ENCODE results near the gene SLC13A3.

The SLC13A3 gene

DNA sequence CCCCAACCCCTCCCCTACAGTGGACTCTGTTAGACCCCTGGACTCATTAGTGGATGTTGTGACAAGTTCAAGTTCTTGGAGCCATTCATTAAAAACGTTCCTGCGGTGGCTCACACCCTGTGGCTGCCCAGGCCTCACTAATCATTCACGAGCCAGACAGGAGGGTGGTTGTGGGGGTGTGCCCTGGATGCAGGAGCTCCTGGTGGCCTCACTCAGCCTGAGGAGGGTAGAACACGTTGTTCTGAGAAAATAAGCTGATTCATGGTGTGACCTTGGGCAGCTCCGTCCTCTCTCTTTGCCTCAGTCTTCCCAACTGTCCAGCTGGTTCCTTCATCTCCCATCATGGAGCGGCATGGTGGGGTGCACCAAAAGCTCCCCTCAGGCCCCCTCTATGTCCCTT is 16.7 kb downstream of the SLC13A3 start:
- no peak for DNase-seq

DNA sequence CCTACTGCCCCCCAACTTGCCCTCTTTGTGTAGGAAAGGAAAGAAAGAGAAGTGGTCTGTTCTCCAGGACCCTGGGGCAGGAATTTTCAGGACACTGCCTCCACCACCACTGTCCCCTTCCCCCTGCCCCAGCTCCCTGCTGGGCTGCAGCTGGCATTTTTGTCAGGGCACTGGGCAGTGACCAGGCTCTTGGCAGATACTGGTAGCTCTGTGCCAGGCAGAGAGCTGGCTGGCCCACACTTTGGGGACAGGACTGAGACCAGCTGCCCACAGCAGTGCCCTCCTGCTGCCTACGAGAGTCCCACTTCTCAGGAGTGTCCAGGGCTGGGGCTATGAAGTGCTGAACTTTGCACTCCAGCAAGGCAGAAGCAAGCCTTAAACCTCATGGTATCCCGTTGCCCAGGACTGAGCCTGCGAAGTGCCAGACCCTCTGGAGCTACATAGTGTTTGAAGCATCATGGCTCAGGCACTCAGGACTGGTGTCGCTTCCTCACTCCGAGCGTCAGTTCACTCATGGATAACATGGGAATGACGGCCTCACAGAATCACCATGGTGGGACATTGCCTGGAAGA is 19.3 kb downstream of the SLC13A3 start:
- no peak for DNase-seq

DNA sequence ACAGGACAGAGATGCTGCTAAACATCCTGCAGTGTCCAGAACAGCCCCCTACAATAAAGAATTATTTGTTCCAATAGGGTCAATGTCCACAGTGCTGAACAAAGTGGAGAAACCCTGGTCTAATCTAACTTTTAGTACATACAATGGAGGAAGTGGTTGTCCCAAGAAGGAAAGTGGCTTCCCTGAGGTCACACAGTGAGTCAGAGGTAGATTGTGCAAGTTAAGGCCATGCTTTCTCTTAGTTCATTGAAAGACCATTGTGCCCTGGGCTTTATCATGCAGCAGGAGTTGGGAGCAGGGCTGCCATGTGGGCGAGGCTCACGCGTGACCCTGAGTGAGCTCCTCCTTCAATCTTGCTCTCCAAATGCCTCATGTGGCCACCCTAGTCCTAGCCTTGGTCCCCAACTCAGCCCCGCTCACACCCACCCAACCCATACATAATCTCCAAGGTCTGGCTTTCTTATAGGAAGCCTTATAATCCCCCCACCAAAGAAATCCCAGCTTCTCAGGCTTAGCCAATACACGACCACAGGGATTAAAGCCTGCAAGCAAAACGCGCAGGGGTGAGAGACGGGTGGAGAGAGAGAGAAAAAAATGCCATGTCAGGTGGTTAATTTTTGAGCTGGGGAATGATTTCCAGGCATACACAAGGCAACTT is 19.9 kb downstream of the SLC13A3 start:
- DNase-seq, result no peak

DNA sequence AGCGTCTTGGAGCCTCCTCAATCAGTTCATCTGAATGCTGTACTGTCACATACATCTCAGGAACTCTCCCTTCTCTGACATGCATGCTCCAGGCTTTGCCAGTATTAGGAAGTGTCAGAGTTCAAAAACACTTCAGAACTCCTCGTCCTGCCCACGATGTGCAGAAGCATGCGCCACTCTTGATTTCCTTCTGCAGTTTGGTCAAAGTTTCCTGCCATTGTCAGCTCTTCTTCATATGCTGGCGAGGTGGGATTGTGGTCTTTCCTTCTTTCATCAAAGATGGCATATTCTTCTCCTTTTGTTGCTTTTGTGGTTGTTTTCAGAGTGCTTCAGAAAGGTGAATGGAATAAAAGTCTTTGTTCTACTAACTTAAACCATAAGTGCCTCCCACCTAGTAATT is 21.0 kb downstream of the SLC13A3 start:
- DNase-seq, result no peak

DNA sequence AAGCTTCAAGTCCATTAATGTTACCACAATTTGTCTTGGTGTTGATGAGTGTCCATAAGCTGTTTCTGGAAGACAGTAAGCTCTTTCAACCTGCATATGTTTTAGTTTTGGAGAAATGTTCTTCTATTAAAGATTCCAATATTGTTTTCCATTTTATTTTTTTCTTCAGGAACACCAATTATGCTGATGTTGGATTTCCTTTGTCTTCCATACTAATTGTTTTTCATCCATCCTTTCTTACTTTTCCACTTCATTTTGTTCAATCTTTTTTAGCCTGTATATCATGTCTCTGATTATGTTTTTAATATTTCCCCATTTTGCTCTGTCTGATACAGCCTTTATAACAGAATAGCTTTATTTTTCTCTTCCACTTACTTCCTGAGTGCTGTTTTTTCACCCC is 21.9 kb downstream of the SLC13A3 start:
- no peak for DNase-seq

DNA sequence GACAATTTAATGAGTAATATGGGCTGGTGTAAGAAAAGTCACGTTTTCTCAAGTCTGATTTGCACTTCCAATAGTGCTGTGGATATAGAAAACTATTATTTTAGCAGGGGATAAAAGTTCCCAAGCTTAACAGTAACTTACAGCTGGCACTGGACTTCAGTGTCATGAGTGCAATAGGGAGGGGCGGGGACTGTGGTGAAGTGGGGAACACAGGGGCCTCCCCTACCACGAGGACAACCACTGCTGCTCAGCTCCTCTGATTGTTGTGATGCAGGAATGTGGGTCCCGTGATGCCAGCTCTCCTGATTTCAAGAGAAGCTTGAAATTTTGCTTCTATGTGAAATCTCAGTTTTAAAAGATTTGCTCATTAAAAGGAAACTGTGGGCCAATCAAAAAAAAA is 24.0 kb downstream of the SLC13A3 start:
- no peak for DNase-seq

DNA sequence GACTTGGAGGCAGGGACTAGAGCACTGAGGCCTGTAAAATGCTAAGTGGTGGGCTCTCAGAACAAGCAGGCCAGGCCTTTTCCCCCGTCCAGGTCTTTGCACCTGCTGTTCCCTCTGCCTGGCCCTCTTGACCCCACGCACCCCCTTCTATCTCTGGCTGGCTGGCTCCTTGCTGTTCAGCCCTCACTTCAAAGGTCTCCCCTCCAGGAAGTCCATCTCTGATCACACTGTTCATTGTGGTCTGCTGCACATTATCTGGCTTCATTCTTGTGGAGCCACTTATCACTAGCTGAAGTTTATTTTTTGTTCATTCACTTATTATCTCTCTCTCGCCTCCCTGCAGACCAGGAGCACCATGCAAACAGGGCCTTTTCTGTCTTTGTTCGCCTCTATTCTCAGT is 24.5 kb downstream of the SLC13A3 start:
- no peak for DNase-seq

DNA sequence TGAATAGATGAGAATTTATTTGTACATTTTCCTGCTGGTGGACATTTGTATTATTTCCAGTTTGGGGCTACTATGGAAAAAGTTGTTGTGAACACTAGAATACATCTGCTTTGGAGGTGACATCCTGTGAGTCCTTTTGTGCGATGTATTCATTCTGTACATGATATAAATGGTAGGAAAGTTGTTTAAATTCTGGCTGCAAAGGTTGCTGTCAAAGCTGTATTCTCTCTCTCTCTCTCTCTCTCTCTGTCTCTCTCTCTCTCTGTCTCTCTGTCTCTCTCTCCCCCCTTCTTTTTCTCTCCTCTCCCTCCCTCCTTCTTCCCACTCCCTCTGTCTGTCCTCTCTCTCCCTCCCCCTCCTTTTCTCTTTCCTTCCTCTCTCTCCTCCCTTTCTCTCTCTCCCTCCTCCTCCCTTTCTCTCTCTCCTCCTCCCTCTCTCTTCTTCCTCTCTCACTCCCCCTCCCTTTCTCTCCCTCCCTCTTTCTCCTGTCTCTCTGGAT is 25.3 kb downstream of the SLC13A3 start:
- DNase-seq, result no peak

DNA sequence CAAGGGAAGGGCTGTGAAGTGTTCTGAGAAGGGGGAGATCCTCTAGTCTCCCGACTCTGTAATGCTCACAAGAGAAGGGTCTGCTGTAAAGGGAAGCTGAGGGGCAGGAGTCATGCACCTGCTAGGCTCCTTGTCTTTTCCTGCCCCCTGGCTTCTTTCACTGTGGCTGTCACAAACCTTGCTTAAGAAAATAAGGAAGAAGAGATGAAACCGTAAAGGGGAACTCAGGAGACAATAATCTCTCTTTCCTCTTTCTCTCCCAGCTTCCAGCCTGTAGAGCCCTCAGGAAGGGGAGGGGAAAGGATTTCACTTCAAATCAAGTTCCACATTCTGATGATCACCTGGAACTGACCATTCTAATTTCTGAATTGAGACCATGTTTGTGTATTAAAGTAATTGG is 26.3 kb downstream of the SLC13A3 start:
- no peak for DNase-seq

DNA sequence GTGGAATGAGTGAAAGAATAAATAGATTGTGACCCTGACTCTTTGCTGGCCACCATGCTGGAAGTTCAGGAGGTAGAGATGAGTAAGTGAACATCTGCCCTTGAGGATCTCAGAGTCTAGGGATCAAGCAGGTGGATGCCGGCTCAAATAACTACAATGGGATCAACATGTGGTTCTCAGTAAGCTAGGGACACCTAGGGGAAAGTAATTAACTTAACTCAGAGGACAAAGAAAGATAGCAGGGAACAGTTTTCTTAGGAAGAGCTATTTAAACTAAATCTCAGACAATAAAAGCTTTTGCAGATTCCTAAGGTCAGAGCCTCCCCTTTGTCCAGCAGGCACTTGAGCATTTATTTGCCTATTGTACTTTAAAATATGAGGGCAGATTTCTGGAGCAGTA is 29.1 kb downstream of the SLC13A3 start:
- no peak for DNase-seq

DNA sequence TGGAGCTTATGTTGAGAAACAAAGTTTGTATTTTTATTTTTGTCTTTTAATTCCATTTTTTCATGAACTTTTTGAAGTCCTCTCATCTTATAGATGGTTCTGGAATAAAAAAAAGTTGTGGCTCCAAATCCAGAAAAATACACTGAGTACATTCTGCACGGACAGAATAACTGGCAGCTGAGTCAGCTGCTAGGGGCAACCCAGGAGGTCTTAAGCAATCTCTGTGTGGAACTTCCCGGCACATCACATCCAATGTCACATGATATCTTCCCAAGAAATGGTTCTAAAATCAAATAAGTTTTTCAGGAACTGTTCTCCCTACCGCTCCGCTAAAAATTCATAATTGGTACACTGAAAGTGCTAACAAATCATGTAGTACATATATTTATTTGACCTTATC is 29.8 kb downstream of the SLC13A3 start:
- no peak for DNase-seq

DNA sequence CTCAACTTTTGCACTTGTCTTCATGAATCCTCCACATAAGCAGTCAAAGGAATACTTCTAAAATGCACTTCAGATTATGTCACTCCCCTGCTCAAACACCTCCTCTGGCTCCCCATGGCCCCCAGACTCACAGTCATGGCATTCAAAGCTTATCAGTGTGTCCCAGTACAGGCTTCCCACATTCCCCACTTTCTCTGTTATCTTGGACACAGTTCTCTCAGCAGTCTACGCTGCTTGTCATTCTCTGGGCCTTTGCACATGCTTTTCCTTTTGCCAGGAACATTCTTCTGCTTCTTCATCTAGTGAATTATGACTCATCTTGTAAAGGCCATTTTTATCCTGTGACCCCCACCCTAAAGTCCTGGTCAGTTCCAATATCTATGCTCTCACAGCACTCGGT is 31.8 kb downstream of the SLC13A3 start:
- DNase-seq, result no peak

DNA sequence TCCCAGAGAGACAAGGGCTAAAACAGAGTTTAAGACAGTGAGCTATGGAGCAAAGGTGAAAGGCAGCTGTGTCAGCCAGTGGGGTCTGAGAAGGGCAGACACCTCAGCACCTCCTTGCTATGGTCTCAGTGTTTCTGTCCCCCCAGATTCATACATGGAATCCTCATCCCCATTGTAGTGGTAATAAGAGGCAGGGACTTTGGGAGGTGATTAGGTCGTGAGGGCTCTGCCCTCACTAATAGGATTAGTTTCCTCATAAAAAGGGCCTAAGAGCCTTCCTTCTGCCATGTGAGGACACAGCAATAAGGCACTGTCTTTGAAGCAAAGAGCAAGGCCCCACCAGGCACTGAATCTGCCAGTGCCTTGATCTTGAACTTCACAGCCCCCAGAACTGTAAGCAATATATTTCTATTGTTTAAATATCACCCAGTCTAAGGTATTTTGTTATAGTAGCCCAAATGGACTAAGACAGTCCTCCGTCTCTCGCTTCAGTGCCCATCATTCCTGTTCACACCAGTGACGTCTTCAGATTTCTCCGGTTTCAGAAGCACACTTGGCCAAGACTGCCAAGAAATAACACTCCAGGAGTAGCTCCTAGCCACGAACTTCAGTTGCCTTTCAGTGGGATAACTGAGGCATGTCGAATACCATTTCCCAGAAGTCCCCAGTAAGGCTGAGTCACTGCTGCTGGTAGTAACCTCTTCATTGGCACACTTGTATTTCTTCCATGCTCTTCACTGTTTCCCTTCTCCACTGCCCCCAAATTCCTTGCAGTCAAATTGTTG is 32.8 kb downstream of the SLC13A3 start:
- no peak for DNase-seq

DNA sequence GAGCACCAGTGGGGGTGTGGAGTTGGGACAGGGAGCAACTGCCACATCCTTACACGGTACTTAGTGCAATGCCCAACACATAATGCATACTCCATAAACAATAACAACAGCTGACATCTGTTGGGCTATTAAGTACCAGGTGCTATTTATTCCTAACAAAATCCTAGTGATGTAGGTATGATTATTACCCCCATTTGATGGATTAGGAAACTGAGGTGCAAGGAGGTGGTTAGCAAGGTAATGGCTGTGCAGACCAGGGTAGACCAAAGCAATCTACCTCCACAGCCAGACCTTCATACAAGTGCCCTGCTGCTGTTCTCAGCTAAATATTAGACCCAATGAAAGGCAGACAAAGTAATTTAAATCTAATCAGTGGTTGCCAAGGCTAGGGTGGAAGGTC is 36.8 kb downstream of the SLC13A3 start:
- DNase-seq, result no peak

DNA sequence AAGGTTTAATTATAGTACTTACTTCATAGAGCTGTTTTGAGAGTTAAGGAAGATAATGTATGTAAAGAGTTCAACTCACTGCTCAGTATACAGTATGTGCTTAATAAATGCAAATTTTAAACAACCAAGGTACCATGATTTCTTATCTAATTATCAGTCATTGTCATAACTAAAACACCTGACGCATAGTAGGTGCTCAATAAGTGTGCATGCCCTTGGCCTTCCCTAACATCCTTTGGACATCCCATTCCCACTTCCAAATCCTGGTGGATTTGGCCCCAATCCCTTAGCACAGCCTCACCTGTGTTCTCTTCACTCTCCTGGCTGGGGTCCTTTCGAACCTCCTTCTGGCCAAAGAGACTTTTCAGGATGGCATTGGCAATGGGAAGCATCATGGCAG is 41.1 kb downstream of the SLC13A3 start:
- DNase-seq, result no peak

DNA sequence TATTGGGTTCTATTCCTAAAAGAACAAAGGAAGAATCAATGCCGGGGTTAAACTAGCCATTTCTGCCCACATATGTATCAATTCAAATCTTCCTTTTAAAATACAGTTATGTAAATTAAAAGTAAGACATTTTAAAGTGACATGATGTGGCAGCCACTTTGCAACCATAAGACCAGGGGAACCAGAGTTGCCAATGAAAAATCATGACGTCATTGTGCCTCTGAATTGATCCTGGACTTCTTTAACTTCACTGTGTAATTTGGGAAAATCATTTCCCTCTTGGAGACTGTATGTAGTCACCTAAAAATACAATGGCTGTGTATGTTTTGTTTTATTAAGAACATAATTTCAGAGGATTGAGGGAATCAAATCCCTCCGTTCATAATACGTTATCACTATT is 42.2 kb downstream of the SLC13A3 start:
- no peak for DNase-seq

DNA sequence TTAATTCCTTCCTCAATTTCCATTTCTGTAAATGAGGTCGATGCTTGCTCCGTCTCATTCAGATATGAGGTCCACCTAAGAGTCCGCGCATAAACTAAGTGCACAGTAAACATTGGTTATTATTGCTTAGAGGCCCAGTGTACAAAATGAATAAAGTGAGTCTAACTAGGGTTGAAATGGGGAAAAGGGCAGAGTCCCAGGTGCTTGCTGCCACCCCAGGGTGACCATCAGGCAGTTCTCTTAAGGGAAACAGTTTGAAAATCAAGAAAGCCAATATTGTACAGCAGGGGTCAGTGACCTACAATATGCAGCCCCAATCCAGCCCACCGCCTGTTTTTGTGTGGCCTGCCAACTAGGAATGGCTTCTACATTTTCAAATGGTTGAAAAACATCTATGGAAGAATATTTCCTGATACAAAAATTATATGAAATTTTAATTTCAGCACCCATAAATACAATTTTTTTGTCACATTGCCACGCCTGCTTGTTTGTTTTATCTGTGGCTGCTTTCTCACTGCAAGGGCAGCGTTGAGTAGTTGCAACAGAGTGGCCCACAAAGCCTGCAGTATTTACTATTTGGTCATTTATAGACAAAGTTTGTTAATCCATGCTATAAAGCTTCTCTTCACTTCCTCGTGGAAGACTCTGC is 43.3 kb downstream of the SLC13A3 start:
- no peak for DNase-seq

DNA sequence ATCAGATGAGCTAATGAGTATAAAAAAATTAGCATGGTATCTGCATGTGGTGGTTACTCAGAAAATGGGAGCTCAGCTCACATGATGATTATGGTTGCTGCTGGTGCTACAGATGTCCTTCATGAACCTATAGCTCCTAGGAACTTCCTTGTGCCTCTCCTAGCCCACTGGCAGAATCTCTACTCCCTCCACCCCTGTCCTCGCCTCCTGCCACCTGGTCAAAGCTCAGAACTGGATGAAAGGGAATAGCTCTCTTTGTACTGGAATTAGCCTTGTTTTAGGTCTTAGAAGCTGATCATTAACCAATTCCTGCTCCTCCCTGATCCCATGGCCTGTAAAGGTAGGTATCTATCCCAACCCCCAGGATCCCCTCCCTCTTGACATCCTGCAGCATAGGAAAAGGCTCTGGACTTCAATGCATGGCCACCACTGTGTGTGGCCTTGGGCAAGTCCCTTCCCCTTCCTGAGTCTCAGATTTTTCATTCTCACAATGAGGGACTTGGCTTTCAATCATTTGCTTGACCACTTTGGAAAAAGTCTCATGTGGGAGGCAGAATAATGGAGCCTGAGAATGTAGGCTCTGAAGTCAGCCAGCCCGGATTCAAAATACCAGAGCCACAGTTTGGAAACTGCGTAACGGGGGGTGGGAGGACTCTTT is 43.9 kb downstream of the SLC13A3 start:
- no peak for DNase-seq

DNA sequence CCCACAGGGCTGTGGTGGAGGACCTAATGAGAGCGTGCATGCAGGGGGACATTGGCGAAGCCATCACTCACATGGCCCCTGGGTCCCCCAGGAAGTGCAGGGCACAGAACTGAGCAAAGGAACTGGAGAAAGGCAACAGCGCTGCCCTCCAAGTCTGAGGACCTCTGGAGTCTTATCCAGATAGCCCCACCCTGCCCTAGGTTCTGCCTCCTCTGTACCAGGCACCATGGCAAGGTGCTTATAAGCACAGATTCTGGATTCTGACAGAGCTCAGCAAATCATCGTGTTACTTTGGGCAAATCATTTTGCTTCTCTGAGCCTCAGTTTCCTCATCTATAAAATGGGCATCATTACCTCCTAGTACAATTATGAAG is 44.5 kb downstream of the SLC13A3 start:
- no peak for DNase-seq

DNA sequence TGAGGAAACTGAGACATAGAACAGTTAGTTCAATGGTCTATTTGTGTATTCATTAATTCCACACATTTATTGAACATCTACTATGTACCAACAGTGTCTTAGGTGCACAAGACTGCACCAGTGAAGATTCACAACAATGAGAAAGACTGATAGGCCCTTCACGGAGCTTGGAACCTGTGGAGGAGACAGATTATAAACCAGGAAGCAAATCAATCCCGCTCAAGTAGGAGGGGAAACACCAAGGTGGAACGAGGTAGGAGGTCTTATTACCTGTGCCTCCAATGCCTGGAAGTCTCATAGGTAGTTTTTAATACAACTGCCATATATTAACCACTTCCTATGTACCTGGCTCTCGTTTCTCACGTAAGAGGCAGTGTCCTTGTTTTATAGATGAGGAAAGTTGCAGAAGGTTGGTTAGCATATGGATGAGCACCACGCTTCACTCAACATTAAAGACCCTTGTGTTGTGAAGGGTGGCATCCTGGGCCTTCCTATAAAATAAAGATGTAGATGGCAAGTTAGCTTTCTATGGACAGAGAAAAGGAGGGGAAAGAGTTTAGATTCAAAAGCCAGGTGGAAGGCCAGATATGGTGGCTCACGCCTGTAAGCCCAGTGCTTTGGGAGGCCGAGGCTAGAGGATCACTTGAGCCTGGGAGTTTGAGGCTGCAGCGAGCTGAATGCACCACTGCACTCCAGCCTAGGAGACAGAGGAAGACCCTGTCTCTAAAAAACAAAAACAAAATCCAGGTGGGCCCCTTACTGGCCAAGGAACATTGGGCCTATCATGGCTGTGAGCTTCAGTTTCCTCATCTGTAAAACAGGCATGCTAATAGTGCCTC is 45.1 kb downstream of the SLC13A3 start:
- no peak for DNase-seq

DNA sequence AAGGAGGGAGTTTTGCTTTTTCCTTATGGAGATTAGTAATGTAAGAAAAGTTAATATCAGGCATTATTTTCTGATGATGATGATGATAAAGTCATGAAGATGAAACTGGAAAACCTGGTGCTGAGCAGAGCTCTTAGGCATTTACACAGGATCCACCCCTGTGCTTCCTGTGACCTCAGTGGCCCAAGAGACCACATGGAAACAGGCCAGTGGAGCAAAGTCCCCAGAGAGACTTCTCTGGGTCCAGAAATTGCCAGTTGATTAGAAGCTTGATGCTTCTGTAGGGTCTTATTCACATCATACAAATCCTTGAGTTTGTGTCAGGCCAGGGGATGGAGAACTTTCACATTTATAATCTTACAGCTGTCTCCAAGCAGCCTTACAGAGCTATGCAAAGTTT is 46.1 kb downstream of the SLC13A3 start:
- no peak for DNase-seq

DNA sequence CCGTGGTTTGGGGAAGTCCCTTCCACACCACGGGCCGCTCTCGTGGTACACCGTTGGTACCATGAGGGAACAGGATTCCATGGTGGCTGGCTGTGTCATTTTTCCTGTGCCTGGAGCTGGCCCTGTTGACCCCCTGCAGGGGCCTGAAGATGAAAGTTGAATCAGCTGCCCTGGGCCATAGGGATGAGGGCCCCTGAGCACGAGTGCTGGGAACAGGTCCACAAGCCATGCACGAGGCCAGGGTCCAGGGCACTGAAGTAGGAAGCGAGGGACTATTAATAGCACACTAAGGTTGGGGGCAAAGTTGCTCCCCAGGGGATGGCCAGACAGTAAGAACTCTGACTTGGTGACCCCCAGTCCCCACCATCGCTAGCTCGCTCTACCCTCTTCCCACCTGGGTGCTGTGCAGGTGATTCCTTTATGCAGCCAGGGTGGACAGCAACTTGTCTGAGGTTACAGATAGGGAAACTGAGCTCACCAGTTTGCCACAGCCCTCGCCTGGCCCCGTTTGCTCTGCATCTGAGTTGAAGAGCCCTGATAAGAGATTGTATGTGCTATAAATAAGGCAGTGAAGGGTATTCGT is 46.6 kb downstream of the SLC13A3 start:
- DNase-seq, result no peak
